GM12878 (cell line): Measurements from ENCODE around the gene GAREM1. TPM values are rescaled to one million over a fixed set of nuclear protein-coding genes. Genes with fewer than 3 reads are reported as not detected.

Source experiments
- ATAC-seq: fragments of 200-7000 bp; cut with Tn5 transposase; 3 replicates; pipeline ENCODE4 v1.9.1; 2020; ENCODE audit warnings: mild to moderate bottlenecking, moderate library complexity
- BruUV-seq: library from RNA; stranded (reverse); fragments of 400-500 nt; replicated peaks from 2 replicates; lab custom pipeline; 2021; lab: Mats Ljungman, UMichigan
- CTCF ChIA-PET: fragments of 300-600 bp; sonication (Branson Sonifier 250); formaldehyde crosslinking; extraction: SDS; loops from one replicate; lab custom pipeline; 2021; ENCODE audit warnings: inconsistent platforms; lab: Yijun Ruan, JAX
- POLR2A ChIA-PET: fragments of 350-600 bp; formaldehyde crosslinking; extraction: SDS; loops from one replicate; lab custom pipeline; 2021; ENCODE audit warnings: inconsistent platforms; lab: Charles Lee
- RAD21 ChIA-PET: fragments of 300-600 bp; sonication (Branson Sonifier 250); formaldehyde crosslinking; loops from one replicate; lab custom pipeline; 2023; ENCODE audit warnings: antibody characterized with exemption; ENCODE audit not compliant: unreplicated experiment; lab: Charles Lee
- SMC1A ChIA-PET: fragments of 300-600 bp; sonication (Branson Sonifier 250); formaldehyde crosslinking; loops from one replicate; lab custom pipeline; 2023; ENCODE audit not compliant: unreplicated experiment, uncharacterized antibody; lab: Charles Lee
- DNase-seq: peaks from one replicate; pipeline ENCODE4 v3.0.0-alpha.2; 2011; ENCODE audit warnings: low read depth, low spot score
- FAIRE-seq: peaks from 3 replicates; lab custom pipeline; 2011; peaks lifted over from hg19 to GRCh38; lab: Jason Lieb, UNC
- H2AFZ ChIP-seq: 2 replicates; pipeline ENCODE4 v1.6.0; 2011; ENCODE audit warnings: low read depth, low read length, control low read depth; ENCODE audit not compliant: control insufficient read depth
- H3K27ac ChIP-seq: 2 replicates; pipeline ENCODE4 v1.5.1; 2011; ENCODE audit warnings: control low read depth; ENCODE audit not compliant: control insufficient read depth, insufficient read depth
- H3K27me3 ChIP-seq, 2 experiments: replicated peaks in 1 of 2; 2 replicates each; pipeline versions ENCODE4 v1.6.0 to v1.6.1; 2011; ENCODE audit warnings: low read length in 1 of 2; ENCODE audit not compliant: control insufficient read depth in 2 of 2, insufficient read depth in 2 of 2
- H3K36me3 ChIP-seq, 2 experiments: 2 replicates each; pipeline ENCODE4 v1.5.1; 2011; ENCODE audit warnings: low read length in 1 of 2; ENCODE audit not compliant: control insufficient read depth in 2 of 2, insufficient read depth in 2 of 2
- H3K4me1 ChIP-seq: 2 replicates; pipeline ENCODE4 v1.6.1; 2011; ENCODE audit warnings: mild to moderate bottlenecking, low read length, moderate library complexity, mixed read lengths; ENCODE audit not compliant: control insufficient read depth, insufficient read depth
- H3K4me2 ChIP-seq: 2 replicates; pipeline ENCODE4 v1.6.0; 2011; ENCODE audit warnings: control low read depth; ENCODE audit not compliant: control insufficient read depth, insufficient read depth
- H3K4me3 ChIP-seq: fragments of 200-600 bp; sonication (generic); 2 replicates; pipeline ENCODE4 v1.5.1; 2016
- H3K79me2 ChIP-seq: 2 replicates; pipeline ENCODE4 v1.6.0; 2011; ENCODE audit warnings: low read length; ENCODE audit not compliant: control insufficient read depth, insufficient read depth
- H3K9ac ChIP-seq: 2 replicates; pipeline ENCODE4 v1.8.0; 2011; ENCODE audit warnings: low read length, control low read depth, mixed read lengths; ENCODE audit not compliant: control insufficient read depth, insufficient read depth
- H3K9me3 ChIP-seq: replicated peaks from 3 replicates; pipeline ENCODE4 v1.5.1; 2011; ENCODE audit warnings: mild to moderate bottlenecking, low read length; ENCODE audit not compliant: control insufficient read depth, insufficient read depth
- H4K20me1 ChIP-seq: 2 replicates; pipeline ENCODE4 v1.6.0; 2011; ENCODE audit not compliant: control insufficient read depth, insufficient read depth
- CHD2 ChIP-seq: IDR thresholded peaks from 2 replicates; pipeline ENCODE4 v1.6.1; 2011; ENCODE audit warnings: low read depth, low read length, improper control_type of control experiment, borderline replicate concordance
- KDM1A ChIP-seq: fragments of 200-600 bp; sonication (generic); IDR thresholded peaks from 2 replicates; pipeline ENCODE4 v1.6.1; 2016; ENCODE audit warnings: borderline replicate concordance
- NRF1 ChIP-seq: conservative IDR thresholded peaks from 2 replicates; pipeline ENCODE4 v1.6.1; 2011; ENCODE audit warnings: mild to moderate bottlenecking, low read depth, low read length, improper control_type of control experiment
- RELA ChIP-seq: fragments of 450-650 bp; IDR thresholded peaks from 2 replicates; pipeline ENCODE4 v1.8.0; 2014; ENCODE audit warnings: borderline replicate concordance; ENCODE audit not compliant: partially characterized antibody
- RFX5 ChIP-seq: IDR thresholded peaks from 2 replicates; pipeline ENCODE4 v1.6.1; 2011; ENCODE audit warnings: low read depth, low read length, improper control_type of control experiment
- SPI1 ChIP-seq: IDR thresholded peaks from 2 replicates; pipeline ENCODE4 v1.6.1; 2011; ENCODE audit warnings: low read depth, mild to moderate bottlenecking, low read length, moderate library complexity, borderline replicate concordance; ENCODE audit not compliant: insufficient read depth
- WGBS: methylation state at CpG from one replicate; pipeline ENCODE4 v1.1.6; 2016; ENCODE audit warnings: low lambda C conversion rate; ENCODE audit not compliant: insufficient replicate concordance, insufficient coverage; ENCODE audit errors: missing lambda C conversion rate; 5-methylcytosine and 5-hydroxymethylcytosine counted together
- in situ Hi-C: fragments of 300-500 bp; cut with MboI; formaldehyde crosslinking; loops from 9 replicates; pipeline ENCODE4 v1.14.3; 2018; ENCODE audit warnings: mixed read lengths
- intact Hi-C: fragments of 100-400 bp; cut with micrococcal nuclease; formaldehyde crosslinking; loops from one replicate; pipeline ENCODE4 v1.14.2; 2022; ENCODE audit not compliant: unreplicated experiment
- polyA plus RNA-seq, 11 experiments: library from polyadenylated mRNA; depleted of rRNA in 4 of 11; unstranded in 6 of 11; stranded (reverse) in 5 of 11; fragments of >200 nt; fragmentation: Nextera tagmentation in 4 of 11; fragmentation: Illumina TruSeq in 1 of 11; extraction: Ambion mirVana in 4 of 11; extraction: Trizol in 1 of 11; gene quantifications; 1 replicate in 1 of 11; 2 replicates in 10 of 11; pipeline versions ENCODE4 v1.2.1 to v1.2.3, GENCODE V29; 2011 to 2016; ENCODE audit warnings: inconsistent platforms in 2 of 11, missing spikeins in 2 of 11, low read depth in 1 of 11
- total RNA-seq, 4 experiments: library from RNA; depleted of rRNA in 3 of 4; stranded (reverse); fragments of >200 nt in 3 of 4; fragmentation: Illumina TruSeq in 1 of 4; extraction: Trizol in 1 of 4; gene quantifications; 2 replicates each; pipeline versions ENCODE4 v1.2.1 to v1.2.3, GENCODE V29; 2013 to 2021
- TF ChIP-seq, protein P1 (sequence below): fragments of 450-650 bp; IDR thresholded peaks from 2 replicates; pipeline ENCODE4 v1.6.1; 2016; ENCODE audit warnings: mild to moderate bottlenecking, moderate library complexity, borderline replicate concordance

The GAREM1 gene
- total and polyA plus RNA-seq, 10 of the 15 experiments (the other 5 are each of a cell fraction or from before 2014, with no cell fraction given): 0.05 to 0.29 (median 0.05) TPM; not detected in 7

DNA sequence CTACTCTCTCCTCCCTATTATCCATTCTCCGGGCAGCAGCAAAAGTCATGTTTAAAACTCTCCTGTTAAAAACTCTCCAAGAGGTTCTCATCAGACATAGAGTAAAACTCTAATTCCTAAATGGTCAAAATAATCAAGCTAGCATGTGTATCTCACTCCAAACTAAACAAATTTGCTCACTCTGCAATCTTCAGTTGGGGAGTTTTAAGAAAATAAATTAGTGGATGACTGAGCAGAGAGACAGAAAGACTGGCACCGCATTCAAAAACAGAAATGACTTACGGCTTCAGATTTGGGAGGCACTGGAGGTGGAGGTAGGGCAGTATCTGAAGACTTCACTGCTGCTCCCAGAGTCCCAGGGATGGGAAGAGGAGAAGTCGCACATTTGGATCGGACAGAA lies 183.9 kb downstream of the GAREM1 start:
- TF ChIP-seq CHD2: no peak
- no peak for TF ChIP-seq SPI1
- TF ChIP-seq NRF1: no peak
- TF ChIP-seq RELA: no peak
- TF ChIP-seq, protein P1, sequence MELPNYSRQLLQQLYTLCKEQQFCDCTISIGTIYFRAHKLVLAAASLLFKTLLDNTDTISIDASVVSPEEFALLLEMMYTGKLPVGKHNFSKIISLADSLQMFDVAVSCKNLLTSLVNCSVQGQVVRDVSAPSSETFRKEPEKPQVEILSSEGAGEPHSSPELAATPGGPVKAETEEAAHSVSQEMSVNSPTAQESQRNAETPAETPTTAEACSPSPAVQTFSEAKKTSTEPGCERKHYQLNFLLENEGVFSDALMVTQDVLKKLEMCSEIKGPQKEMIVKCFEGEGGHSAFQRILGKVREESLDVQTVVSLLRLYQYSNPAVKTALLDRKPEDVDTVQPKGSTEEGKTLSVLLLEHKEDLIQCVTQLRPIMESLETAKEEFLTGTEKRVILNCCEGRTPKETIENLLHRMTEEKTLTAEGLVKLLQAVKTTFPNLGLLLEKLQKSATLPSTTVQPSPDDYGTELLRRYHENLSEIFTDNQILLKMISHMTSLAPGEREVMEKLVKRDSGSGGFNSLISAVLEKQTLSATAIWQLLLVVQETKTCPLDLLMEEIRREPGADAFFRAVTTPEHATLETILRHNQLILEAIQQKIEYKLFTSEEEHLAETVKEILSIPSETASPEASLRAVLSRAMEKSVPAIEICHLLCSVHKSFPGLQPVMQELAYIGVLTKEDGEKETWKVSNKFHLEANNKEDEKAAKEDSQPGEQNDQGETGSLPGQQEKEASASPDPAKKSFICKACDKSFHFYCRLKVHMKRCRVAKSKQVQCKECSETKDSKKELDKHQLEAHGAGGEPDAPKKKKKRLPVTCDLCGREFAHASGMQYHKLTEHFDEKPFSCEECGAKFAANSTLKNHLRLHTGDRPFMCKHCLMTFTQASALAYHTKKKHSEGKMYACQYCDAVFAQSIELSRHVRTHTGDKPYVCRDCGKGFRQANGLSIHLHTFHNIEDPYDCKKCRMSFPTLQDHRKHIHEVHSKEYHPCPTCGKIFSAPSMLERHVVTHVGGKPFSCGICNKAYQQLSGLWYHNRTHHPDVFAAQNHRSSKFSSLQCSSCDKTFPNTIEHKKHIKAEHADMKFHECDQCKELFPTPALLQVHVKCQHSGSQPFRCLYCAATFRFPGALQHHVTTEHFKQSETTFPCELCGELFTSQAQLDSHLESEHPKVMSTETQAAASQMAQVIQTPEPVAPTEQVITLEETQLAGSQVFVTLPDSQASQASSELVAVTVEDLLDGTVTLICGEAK: no peak
- no peak for TF ChIP-seq RFX5
- TF ChIP-seq KDM1A: no peak
- TF ChIP-seq, all 136 proteins: peak for 0
- no peak overlapping the region for H3K4me3 ChIP-seq
- H3K4me1 ChIP-seq: no peaks in the 10 kb centered on the region
- CTCF ChIA-PET: no interaction called here
- H3K9ac ChIP-seq: no peak overlapping the region
- BruUV-seq: no TSS peak
- WGBS: 59% methylated on average over 4 of the region's 5 CpGs
- no peaks in the 10 kb centered on the region for H3K27me3 ChIP-seq
- no peak overlapping the region for H3K4me2 ChIP-seq
- H3K27ac ChIP-seq: no peak overlapping the region
- SMC1A ChIA-PET: no interaction called here
- FAIRE-seq: no peak
- no peaks in the 10 kb centered on the region for H3K9me3 ChIP-seq
- in situ Hi-C loops: no loop called here
- intact Hi-C loops: loop anchor here (5.0 kb wide), 1 partner anchor 266 kb away; no protein-coding TSS in a partner anchor
- no peak for ATAC-seq
- DNase-seq: no peak
- RAD21 ChIA-PET: no interaction called here
- no peaks in the 10 kb centered on the region for H3K36me3 ChIP-seq
- no peaks in the 10 kb centered on the region for H3K79me2 ChIP-seq
- H2AFZ ChIP-seq: no peak overlapping the region
- POLR2A ChIA-PET: no interaction called here
- no peaks in the 10 kb centered on the region for H4K20me1 ChIP-seq
